ENCODE results near the gene MPPED1. TPM values are rescaled to one million over a fixed set of nuclear protein-coding genes. Genes with fewer than 3 reads are reported as not detected.

The MPPED1 gene
- total RNA-seq, 1 experiment from 2014 or later, result 0.35 TPM

- Mint-ChIP-seq H3K36me3 (no peaks in the 10 kb centered on the region), H3K27me3 (ENCODE audit: low read depth) (no peaks in the 10 kb centered on the region), H3K4me1 (no peaks in the 10 kb centered on the region), H3K4me3 (no peak overlapping the region), H3K9me3 (no peaks in the 10 kb centered on the region), H3K27ac (no peak overlapping the region)
- ChIA-PET POLR2A (no interaction called here), CTCF (interaction anchor here (0.6 kb wide), 1 partner anchor 9 kb away, joined by 3 read pairs; no protein-coding TSS in a partner anchor)
- no peak for ATAC-seq
- DNase-seq (ENCODE audit: low spot score), result no peak
- TF ChIP-seq NR3C1 (CRISPR knock-in tag; conservative IDR thresholded peaks at IDR 0.05; ENCODE audit: low read depth), result no peak
- no peak for TF ChIP-seq MXD4 (CRISPR knock-in tag; IDR thresholded peaks at IDR 0.05; ENCODE audit: borderline replicate concordance)
- no peak for TF ChIP-seq RELA (CRISPR knock-in tag; IDR thresholded peaks at IDR 0.05; ENCODE audit: borderline replicate concordance)
- TF ChIP-seq TEAD4 (CRISPR knock-in tag; IDR thresholded peaks at IDR 0.05), result no peak
- TF ChIP-seq TP53 (CRISPR knock-in tag; IDR thresholded peaks at IDR 0.05), result no peak
- no peak for TF ChIP-seq ZNF263 (CRISPR knock-in tag; IDR thresholded peaks at IDR 0.05; ENCODE audit: low read depth)
- TF ChIP-seq USF2 (CRISPR knock-in tag; IDR thresholded peaks at IDR 0.05), result no peak
- no peak for TF ChIP-seq TEAD1 (CRISPR knock-in tag; IDR thresholded peaks at IDR 0.05)
- no peak for TF ChIP-seq ATF6 (CRISPR knock-in tag; IDR thresholded peaks at IDR 0.05)
- no peak for TF ChIP-seq MAX (CRISPR knock-in tag; IDR thresholded peaks at IDR 0.05)
- TF ChIP-seq ETV6 (CRISPR knock-in tag; IDR thresholded peaks at IDR 0.05), result no peak
- TF ChIP-seq E2F1 (CRISPR knock-in tag; IDR thresholded peaks at IDR 0.05), result no peak
- TF ChIP-seq ZNF532 (CRISPR knock-in tag; IDR thresholded peaks at IDR 0.05; ENCODE audit: borderline replicate concordance), result no peak
- TF ChIP-seq, protein P1, sequence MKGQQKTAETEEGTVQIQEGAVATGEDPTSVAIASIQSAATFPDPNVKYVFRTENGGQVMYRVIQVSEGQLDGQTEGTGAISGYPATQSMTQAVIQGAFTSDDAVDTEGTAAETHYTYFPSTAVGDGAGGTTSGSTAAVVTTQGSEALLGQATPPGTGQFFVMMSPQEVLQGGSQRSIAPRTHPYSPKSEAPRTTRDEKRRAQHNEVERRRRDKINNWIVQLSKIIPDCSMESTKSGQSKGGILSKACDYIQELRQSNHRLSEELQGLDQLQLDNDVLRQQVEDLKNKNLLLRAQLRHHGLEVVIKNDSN (CRISPR knock-in tag; IDR thresholded peaks at IDR 0.05), result no peak
- TF ChIP-seq, protein P2, sequence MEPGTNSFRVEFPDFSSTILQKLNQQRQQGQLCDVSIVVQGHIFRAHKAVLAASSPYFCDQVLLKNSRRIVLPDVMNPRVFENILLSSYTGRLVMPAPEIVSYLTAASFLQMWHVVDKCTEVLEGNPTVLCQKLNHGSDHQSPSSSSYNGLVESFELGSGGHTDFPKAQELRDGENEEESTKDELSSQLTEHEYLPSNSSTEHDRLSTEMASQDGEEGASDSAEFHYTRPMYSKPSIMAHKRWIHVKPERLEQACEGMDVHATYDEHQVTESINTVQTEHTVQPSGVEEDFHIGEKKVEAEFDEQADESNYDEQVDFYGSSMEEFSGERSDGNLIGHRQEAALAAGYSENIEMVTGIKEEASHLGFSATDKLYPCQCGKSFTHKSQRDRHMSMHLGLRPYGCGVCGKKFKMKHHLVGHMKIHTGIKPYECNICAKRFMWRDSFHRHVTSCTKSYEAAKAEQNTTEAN (CRISPR knock-in tag; IDR thresholded peaks at IDR 0.05), result no peak
- TF ChIP-seq, protein P3, sequence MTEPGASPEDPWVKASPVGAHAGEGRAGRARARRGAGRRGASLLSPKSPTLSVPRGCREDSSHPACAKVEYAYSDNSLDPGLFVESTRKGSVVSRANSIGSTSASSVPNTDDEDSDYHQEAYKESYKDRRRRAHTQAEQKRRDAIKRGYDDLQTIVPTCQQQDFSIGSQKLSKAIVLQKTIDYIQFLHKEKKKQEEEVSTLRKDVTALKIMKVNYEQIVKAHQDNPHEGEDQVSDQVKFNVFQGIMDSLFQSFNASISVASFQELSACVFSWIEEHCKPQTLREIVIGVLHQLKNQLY (CRISPR knock-in tag; IDR thresholded peaks at IDR 0.05), result no peak
- TF ChIP-seq NR1H2 (CRISPR knock-in tag; IDR thresholded peaks at IDR 0.05), result no peak
Measured at GRCh38 chr22:43510281-43511070, 98.7 kb downstream of the MPPED1 start.

All from WTC11 (cell line).